Prostate gland (tissue), 2 donors: ENCODE measurements around the gene GPN1. TPM values are rescaled to one million over a fixed set of nuclear protein-coding genes. Genes with fewer than 3 reads are reported as not detected.

Experiments
- DNase-seq: peaks from one replicate; pipeline ENCODE4 v3.0.0-alpha.2; 2019; ENCODE audit warnings: low spot score
- H3K27ac ChIP-seq, 2 donors: fragments of 200-600 bp; sonication (generic); 2 replicates each; pipeline ENCODE4 v1.5.1; 2017 to 2019
- H3K27me3 ChIP-seq: fragments of 200-600 bp; sonication (generic); replicated peaks from 2 replicates; pipeline ENCODE4 v1.5.1; 2019; ENCODE audit not compliant: insufficient read depth
- H3K36me3 ChIP-seq, 2 donors: fragments of 200-600 bp; sonication (generic); 1 replicate in 1 of 2; 2 replicates in 1 of 2; pipeline versions ENCODE4 v1.5.1 to v1.8.1; 2017 to 2019
- H3K4me1 ChIP-seq: fragments of 200-600 bp; sonication (generic); replicated peaks from 2 replicates; pipeline ENCODE4 v1.5.1; 2019
- H3K4me3 ChIP-seq, 2 donors: fragments of 200-600 bp; sonication (generic); 2 replicates each; pipeline ENCODE4 v1.5.1; 2017 to 2019
- H3K9me3 ChIP-seq: fragments of 200-600 bp; sonication (generic); 2 replicates; pipeline ENCODE4 v1.5.1; 2017
- CTCF ChIP-seq, 4 experiments: fragments of 200-600 bp in 2 of 4; fragments of 450-650 bp in 2 of 4; sonication (generic) in 2 of 4; IDR thresholded peaks; 1 replicate in 3 of 4; 2 replicates in 1 of 4; pipeline ENCODE4 v1.5.1; 2016 to 2019; ENCODE audit warnings: antibody characterized with exemption in 4 of 4, mild to moderate bottlenecking in 2 of 4, moderate library complexity in 2 of 4
- POLR2A ChIP-seq: fragments of 450-650 bp; IDR thresholded peaks from one replicate; pipeline ENCODE4 v1.6.1; 2016; ENCODE audit warnings: antibody characterized with exemption, mild to moderate bottlenecking
- POLR2AphosphoS5 ChIP-seq: sonication (generic); formaldehyde crosslinking; IDR thresholded peaks from one replicate; pipeline ENCODE4 v1.6.1; 2017; ENCODE audit warnings: antibody characterized with exemption
- WGBS: methylation state at CpG from one replicate; pipeline ENCODE4 v1.1.5; 2018; 5-methylcytosine and 5-hydroxymethylcytosine counted together
- intact Hi-C: fragments of 100-400 bp; cut with DNase I; formaldehyde crosslinking; loops from one replicate; pipeline ENCODE4 v1.14.2; 2022
- total RNA-seq, 2 donors: library from RNA; depleted of rRNA; stranded (reverse); fragments of >200 nt; gene quantifications; one replicate each; pipeline ENCODE4 v1.1.0, GENCODE V29; 2016

The GPN1 gene
- total RNA-seq, 2 donors from 2014 or later: 27.7 to 34.5 TPM

GRCh38 chr2:27661371-27661770 is 32.5 kb downstream of the GPN1 start:
- Histone ChIP-seq H3K9me3 (no peaks in the 10 kb centered on the region), H3K4me3 (no peak overlapping the region), H3K27ac (no peak overlapping the region), H3K36me3 (no peaks in the 10 kb centered on the region), H3K4me1 (peaks cover 6% of the 10 kb centered on the region), H3K27me3 (no peaks in the 10 kb centered on the region)
- intact Hi-C loops: no loop called here
- TF ChIP-seq POLR2AphosphoS5 (no peak), CTCF (IDR thresholded peaks at IDR 0.05) (no peak), POLR2A (no peak)
- 91% methylated on average over 1 of the region's 1 CpG for WGBS
- no peak for DNase-seq

GRCh38 chr2:27663285-27664153 is 34.7 kb downstream of the GPN1 start, which contains the start of the genes SLC4A1AP and SUPT7L:
Gene SLC4A1AP, plus strand, starts transcription at chr2:27663889. Its CDS starts 26 bp downstream, at chr2:27663915.
Gene SUPT7L, minus strand, starts transcription at chr2:27663614. Its CDS starts 1,422 bp downstream, at chr2:27662192.
- peak in 1 of 4 experiments; percentile 8 for TF ChIP-seq CTCF (IDR thresholded peaks at IDR 0.05)
- TF ChIP-seq POLR2AphosphoS5: peak; percentile 91
- peak; percentile 20 for TF ChIP-seq POLR2A
- no peaks in the 10 kb centered on the region for H3K9me3 ChIP-seq
- intact Hi-C loops: no loop called here
- DNase-seq: peak; percentile 60
- H3K27me3 ChIP-seq: no peaks in the 10 kb centered on the region
- under 1% methylated on average over 52 of the region's 56 CpGs for whole genome bisulfite sequencing
- peak within 1 kb of the TSS; percentile 86 to 93 for H3K27ac ChIP-seq
- H3K4me1 ChIP-seq: peaks cover 6% of the 10 kb centered on the region
- peaks cover 0 to under 1% of the 10 kb centered on the region in 2 donors for H3K36me3 ChIP-seq
- H3K4me3 ChIP-seq: peak within 1 kb of the TSS; percentile 66 to 90

GRCh38 chr2:27664154-27664574 is 35.3 kb downstream of the GPN1 start:
- Histone ChIP-seq H3K27me3 (no peaks in the 10 kb centered on the region), H3K36me3 (peaks cover 1 to 6% of the 10 kb centered on the region in 2 donors), H3K4me3 (peak overlapping the region; percentile 66 to 90), H3K27ac (peak overlapping the region; percentile 86 to 93), H3K9me3 (no peaks in the 10 kb centered on the region), H3K4me1 (peaks cover 6% of the 10 kb centered on the region)
- DNase-seq: no peak
- intact Hi-C loops: no loop called here
- TF ChIP-seq POLR2A (peak; percentile 1), CTCF (IDR thresholded peaks at IDR 0.05) (no peak), POLR2AphosphoS5 (no peak)
- WGBS: 5% methylated on average over 14 of the region's 28 CpGs

DNA sequence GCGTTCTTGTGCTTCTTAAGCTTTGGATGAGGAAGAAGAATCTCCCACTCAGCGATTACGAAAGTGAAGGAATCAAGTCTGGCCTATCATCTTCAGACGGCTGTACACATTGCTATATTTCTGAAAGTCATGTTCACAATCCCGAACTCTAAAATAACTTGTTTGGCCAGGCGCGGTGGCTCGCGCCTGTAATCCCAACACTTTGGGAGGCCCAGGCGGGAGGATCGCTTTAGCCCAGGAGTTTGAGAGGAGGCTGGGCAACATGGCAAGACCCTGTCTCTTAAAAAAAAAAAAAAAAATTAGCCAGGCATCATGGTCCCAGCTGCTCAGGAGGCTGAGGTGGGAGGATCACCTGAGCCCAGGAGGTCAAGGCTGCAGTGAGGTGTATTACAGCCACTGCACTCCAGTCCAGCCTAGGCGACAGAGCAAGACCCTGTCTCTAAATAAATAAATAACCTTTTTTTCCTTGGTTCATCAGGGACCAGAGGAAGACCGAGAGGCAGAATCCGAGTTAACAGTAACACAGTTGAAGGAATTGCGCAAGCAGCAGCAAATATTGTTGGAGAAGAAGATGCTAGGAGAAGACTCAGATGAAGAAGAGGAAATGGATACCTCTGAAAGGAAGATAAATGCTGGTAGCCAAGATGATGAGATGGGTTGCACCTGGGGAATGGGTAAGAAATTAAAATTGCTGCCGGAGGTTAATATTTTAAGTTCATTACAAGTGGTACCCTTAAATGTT is 35.9 kb downstream of the GPN1 start:
- Histone ChIP-seq H3K36me3 (peaks cover 3 to 6% of the 10 kb centered on the region in 2 donors), H3K4me1 (peaks cover 6% of the 10 kb centered on the region), H3K27me3 (no peaks in the 10 kb centered on the region), H3K27ac (no peak overlapping the region), H3K4me3 (peak overlapping the region; percentile 66 to 90), H3K9me3 (no peaks in the 10 kb centered on the region)
- no peak for DNase-seq
- 79% methylated on average over 16 of the region's 16 CpGs for WGBS
- intact Hi-C loops: no loop called here
- TF ChIP-seq POLR2A (no peak), CTCF (IDR thresholded peaks at IDR 0.05) (no peak), POLR2AphosphoS5 (no peak)
